MM.1S (cell line): ENCODE data around the gene MEGF11.

Experiments used
- DNase-seq: peaks from one replicate; pipeline ENCODE4 v3.0.0-alpha.2; 2015
- H2AFZ ChIP-seq: fragments of 300-600 bp; sonication (generic); 2 replicates; pipeline ENCODE4 v1.6.0; 2016; ENCODE audit warnings: antibody characterized with exemption, low read length
- H3F3A ChIP-seq: fragments of 300-600 bp; sonication (generic); 2 replicates; pipeline ENCODE4 v1.6.1; 2016; ENCODE audit warnings: mild to moderate bottlenecking, antibody characterized with exemption, low read length, moderate library complexity, mixed read lengths; ENCODE audit not compliant: insufficient read depth
- H3K27ac ChIP-seq: fragments of 300-600 bp; sonication (generic); 2 replicates; pipeline ENCODE4 v1.5.1; 2016; ENCODE audit warnings: mild to moderate bottlenecking, low read length
- H3K27me3 ChIP-seq: fragments of 300-600 bp; sonication (generic); replicated peaks from 2 replicates; pipeline ENCODE4 v1.6.0; 2016; ENCODE audit warnings: low read length; ENCODE audit not compliant: insufficient read depth
- H3K36me3 ChIP-seq: fragments of 300-600 bp; sonication (generic); replicated peaks from 2 replicates; pipeline ENCODE4 v1.6.1; 2016; ENCODE audit warnings: mild to moderate bottlenecking, low read length, mixed read lengths; ENCODE audit not compliant: insufficient read depth
- H3K4me1 ChIP-seq: fragments of 300-600 bp; sonication (generic); 2 replicates; pipeline ENCODE4 v1.6.1; 2016; ENCODE audit warnings: low read length, mixed read lengths
- H3K4me2 ChIP-seq: fragments of 300-600 bp; sonication (generic); 2 replicates; pipeline ENCODE4 v1.6.0; 2016; ENCODE audit warnings: low read depth, low read length
- H3K4me3 ChIP-seq: fragments of 300-600 bp; sonication (generic); 2 replicates; pipeline ENCODE4 v1.5.1; 2016; ENCODE audit warnings: low read length, mixed read lengths
- H3K79me2 ChIP-seq: fragments of 300-600 bp; sonication (generic); 2 replicates; pipeline ENCODE4 v1.6.1; 2016; ENCODE audit warnings: mixed run types, low read length, mixed read lengths
- H3K9ac ChIP-seq: fragments of 300-600 bp; sonication (generic); 2 replicates; pipeline ENCODE4 v1.6.1; 2016; ENCODE audit warnings: low read length, mixed read lengths
- H3K9me2 ChIP-seq: fragments of 300-600 bp; sonication (generic); replicated peaks from 2 replicates; pipeline ENCODE4 v1.6.1; 2016; ENCODE audit warnings: mild to moderate bottlenecking, low read length, mixed read lengths; ENCODE audit not compliant: insufficient read depth
- H3K9me3 ChIP-seq: fragments of 300-600 bp; sonication (generic); replicated peaks from 2 replicates; pipeline ENCODE4 v1.6.1; 2016; ENCODE audit warnings: mild to moderate bottlenecking, low read length, mixed read lengths; ENCODE audit not compliant: insufficient read depth
- H4K20me1 ChIP-seq: fragments of 300-600 bp; sonication (generic); 2 replicates; pipeline ENCODE4 v1.6.1; 2016; ENCODE audit warnings: mild to moderate bottlenecking, low read length, moderate library complexity, mixed read lengths; ENCODE audit not compliant: insufficient read depth
- CTCF ChIP-seq: fragments of 300-600 bp; sonication (generic); IDR thresholded peaks from 2 replicates; pipeline ENCODE4 v1.5.1; 2016; ENCODE audit warnings: antibody characterized with exemption, low read length, mixed read lengths
- EZH2 ChIP-seq: fragments of 300-600 bp; sonication (generic); optimal IDR thresholded peaks from 2 replicates; pipeline ENCODE3; 2017; ENCODE audit warnings: low read depth, mild to moderate bottlenecking, antibody characterized with exemption, low read length, mixed read lengths
- EZH2phosphoT487 ChIP-seq: fragments of 300-600 bp; sonication (generic); IDR thresholded peaks from 2 replicates; pipeline ENCODE4 v1.6.1; 2018; ENCODE audit warnings: antibody characterized with exemption, low read length

Gene MEGF11

DNA sequence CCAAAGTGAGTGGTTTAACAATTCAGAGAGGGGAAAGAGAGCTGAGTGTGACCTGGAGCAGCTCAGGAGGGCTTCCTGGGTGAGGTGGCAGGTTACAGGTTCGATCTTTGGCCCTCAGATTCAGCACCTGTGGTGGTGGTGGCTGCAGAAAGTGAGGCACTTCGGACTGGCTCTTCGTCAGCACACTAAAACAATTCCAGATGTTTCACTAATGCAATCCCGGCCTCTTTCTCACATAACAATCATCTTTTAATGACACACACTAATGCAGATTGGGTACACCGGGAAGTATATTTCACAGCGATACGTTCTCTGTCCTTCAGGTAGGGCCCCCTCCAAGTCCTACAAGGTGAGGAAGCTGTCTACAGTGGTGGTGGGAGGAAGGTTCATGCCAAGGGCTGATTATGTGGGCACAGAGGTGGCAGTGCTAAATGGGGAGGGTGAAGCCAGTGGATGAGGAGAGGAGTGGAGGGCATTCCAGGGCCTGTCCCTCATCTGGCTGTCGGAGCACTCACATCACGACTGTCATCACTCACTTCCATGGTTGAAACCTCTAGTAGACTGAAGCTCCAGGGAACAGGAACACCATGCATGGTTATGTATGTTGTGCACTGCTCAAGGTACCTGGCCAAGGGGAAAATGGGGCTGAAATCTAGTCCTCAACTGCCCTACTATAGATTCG lies 213.2 kb downstream of the MEGF11 start:
- H3K9me2 ChIP-seq: no peaks in the 10 kb centered on the region
- no peaks in the 10 kb centered on the region for H3K36me3 ChIP-seq
- no peak overlapping the region for H3K9ac ChIP-seq
- peaks cover 4% of the 10 kb centered on the region for H3K27me3 ChIP-seq
- TF ChIP-seq CTCF (no peak), EZH2phosphoT487 (no peak)
- H4K20me1 ChIP-seq: no peaks in the 10 kb centered on the region
- no peak overlapping the region for H3K4me3 ChIP-seq
- no peak for DNase-seq
- no peaks in the 10 kb centered on the region for H3K4me1 ChIP-seq
- no peaks in the 10 kb centered on the region for H3F3A ChIP-seq
- no peaks in the 10 kb centered on the region for H3K79me2 ChIP-seq
- no peak overlapping the region for H3K4me2 ChIP-seq
- no peak overlapping the region for H2AFZ ChIP-seq
- no peak overlapping the region for H3K27ac ChIP-seq
- H3K9me3 ChIP-seq: no peaks in the 10 kb centered on the region

GRCh38 chr15:66039117-66039871 lies 214.3 kb downstream of the MEGF11 start:
- Histone ChIP-seq H3K9ac (no peak overlapping the region), H3K4me3 (no peak overlapping the region), H3K4me2 (no peak overlapping the region), H2AFZ (no peak overlapping the region), H3K9me3 (no peaks in the 10 kb centered on the region), H3K4me1 (no peaks in the 10 kb centered on the region), H3K27me3 (peaks cover 4% of the 10 kb centered on the region), H3K79me2 (no peaks in the 10 kb centered on the region), H4K20me1 (no peaks in the 10 kb centered on the region), H3K36me3 (no peaks in the 10 kb centered on the region), H3F3A (no peaks in the 10 kb centered on the region), H3K27ac (no peak overlapping the region), H3K9me2 (no peaks in the 10 kb centered on the region)
- TF ChIP-seq CTCF: no peak
- no peak for TF ChIP-seq EZH2phosphoT487
- TF ChIP-seq EZH2: no peak
- no peak for DNase-seq

- H4K20me1 ChIP-seq: no peaks in the 10 kb centered on the region
- no peaks in the 10 kb centered on the region for H3K36me3 ChIP-seq
- no peak overlapping the region for H3K27ac ChIP-seq
- H3K9me2 ChIP-seq: no peaks in the 10 kb centered on the region
- no peak for TF ChIP-seq CTCF
- no peak for TF ChIP-seq EZH2
- no peak for TF ChIP-seq EZH2phosphoT487
- no peak overlapping the region for H3K4me3 ChIP-seq
- no peak overlapping the region for H3K9ac ChIP-seq
- DNase-seq: no peak
- H3K79me2 ChIP-seq: no peaks in the 10 kb centered on the region
- H3K4me2 ChIP-seq: no peak overlapping the region
- no peak overlapping the region for H2AFZ ChIP-seq
- H3K4me1 ChIP-seq: no peaks in the 10 kb centered on the region
- no peaks in the 10 kb centered on the region for H3F3A ChIP-seq
- H3K9me3 ChIP-seq: no peaks in the 10 kb centered on the region
- H3K27me3 ChIP-seq: peaks cover 4% of the 10 kb centered on the region
Observed at GRCh38 chr15:66038387-66039116, 215.0 kb downstream of the MEGF11 start.
